Superior temporal gyrus (tissue), 1 donor: ENCODE data around the gene TCHH.
"Not testable (repeated sequence)": the region's sequence is repeated elsewhere in the genome, so short reads cannot be mapped to it uniquely, and the experiment has no call there.

ENCODE experiments used
- DNase-seq: peaks from one replicate; pipeline ENCODE4 v3.0.0-alpha.2; 2016; ENCODE audit errors: extremely low spot score

TCHH gene, protein sequence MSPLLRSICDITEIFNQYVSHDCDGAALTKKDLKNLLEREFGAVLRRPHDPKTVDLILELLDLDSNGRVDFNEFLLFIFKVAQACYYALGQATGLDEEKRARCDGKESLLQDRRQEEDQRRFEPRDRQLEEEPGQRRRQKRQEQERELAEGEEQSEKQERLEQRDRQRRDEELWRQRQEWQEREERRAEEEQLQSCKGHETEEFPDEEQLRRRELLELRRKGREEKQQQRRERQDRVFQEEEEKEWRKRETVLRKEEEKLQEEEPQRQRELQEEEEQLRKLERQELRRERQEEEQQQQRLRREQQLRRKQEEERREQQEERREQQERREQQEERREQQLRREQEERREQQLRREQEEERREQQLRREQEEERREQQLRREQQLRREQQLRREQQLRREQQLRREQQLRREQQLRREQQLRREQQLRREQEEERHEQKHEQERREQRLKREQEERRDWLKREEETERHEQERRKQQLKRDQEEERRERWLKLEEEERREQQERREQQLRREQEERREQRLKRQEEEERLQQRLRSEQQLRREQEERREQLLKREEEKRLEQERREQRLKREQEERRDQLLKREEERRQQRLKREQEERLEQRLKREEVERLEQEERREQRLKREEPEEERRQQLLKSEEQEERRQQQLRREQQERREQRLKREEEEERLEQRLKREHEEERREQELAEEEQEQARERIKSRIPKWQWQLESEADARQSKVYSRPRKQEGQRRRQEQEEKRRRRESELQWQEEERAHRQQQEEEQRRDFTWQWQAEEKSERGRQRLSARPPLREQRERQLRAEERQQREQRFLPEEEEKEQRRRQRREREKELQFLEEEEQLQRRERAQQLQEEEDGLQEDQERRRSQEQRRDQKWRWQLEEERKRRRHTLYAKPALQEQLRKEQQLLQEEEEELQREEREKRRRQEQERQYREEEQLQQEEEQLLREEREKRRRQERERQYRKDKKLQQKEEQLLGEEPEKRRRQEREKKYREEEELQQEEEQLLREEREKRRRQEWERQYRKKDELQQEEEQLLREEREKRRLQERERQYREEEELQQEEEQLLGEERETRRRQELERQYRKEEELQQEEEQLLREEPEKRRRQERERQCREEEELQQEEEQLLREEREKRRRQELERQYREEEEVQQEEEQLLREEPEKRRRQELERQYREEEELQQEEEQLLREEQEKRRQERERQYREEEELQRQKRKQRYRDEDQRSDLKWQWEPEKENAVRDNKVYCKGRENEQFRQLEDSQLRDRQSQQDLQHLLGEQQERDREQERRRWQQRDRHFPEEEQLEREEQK (N-terminal part only)

DNA sequence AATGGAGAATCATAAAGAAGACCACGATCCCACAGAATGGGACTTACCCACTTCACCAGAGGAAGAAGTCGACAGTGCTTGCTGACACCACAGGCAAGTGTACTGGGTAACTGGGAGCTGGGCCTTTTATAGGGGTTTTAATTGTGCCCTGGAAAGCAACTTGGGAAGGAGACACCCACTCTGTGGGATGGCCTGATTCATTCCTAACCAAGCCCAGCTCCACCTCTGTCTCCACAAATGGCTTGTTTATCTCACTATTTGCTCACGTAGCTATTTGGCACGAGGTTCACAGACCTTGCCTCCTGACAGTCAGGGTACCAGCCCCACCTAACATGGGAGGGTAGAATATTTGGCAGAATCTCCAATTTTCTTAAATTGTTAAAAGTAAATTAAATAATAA is at the start of gene TCHH:
TSS of gene TCHH (minus strand) at position 101 of the 400 bp plus-strand sequence. CDS start 1,364 bp downstream, outside the sequence.
- no peak for DNase-seq

GRCh38 chr1:152164517-152165136 is 49.4 kb upstream of the TCHH start:
- DNase-seq = no peak

- DNase-seq = no peak
Measured at GRCh38 chr1:152162792-152163463, 47.7 kb upstream of the TCHH start.

DNA sequence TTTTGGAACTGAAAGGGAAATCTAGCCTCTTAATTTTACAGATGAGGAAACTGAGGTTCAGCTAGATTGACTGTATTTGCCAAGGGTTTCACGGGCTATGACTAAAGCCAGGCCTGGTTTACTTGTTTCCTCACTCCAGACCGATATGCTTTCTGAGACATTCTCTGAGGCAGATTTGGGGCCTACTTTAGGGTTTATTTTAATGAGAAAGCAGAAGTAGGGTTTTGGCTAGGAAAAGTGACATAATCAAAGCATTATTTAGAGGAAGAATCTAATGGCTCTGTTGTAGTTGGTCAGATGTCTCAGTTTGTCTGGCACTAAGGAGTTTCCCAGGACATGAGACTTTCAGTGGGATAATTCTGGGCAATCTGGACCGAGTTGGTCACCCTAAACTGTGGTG is 45.3 kb upstream of the TCHH start:
- no peak for DNase-seq

DNA sequence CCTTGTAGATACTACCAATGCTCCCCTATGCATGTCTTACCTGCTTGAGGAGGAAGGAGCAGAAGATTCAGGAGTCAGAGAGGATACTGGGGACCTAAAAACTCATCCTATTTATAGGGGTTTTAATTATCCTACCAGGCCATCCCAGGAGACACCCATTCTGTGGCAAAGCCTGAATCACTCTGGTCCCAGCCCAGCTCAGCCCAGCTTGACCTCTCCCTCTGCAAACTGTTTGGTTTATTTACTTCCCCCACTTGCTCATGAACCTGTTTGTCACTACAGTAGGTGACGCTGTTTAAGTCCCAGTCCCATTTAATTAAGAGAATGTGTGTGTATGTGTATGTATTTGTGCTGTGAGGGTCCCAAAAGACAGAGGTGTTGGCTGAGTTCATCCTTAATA is 43.9 kb upstream of the TCHH start, which contains the start of gene RPTN:
TSS of gene RPTN (minus strand) at position 85 of the 400 bp plus-strand sequence. CDS start 1,339 bp downstream, outside the sequence.
- no peak for DNase-seq

DNA sequence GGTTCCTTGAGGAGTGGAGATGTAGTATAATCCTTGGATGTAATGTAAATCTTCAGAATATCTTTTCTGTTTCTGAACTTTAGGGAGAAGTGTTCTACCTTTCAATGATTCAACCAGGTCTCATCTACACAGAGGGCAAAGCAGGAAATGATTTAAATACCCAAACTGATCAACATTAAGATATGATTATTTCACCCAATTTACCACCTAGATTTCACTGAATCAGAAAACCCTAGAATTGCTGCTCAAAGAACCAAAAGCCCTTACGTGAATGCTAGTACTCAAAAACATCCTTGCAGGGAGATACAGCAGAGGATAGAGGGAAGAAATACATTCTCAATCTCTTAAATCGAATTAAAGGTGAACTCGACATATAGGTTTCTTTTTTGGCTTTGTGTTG is 38.8 kb upstream of the TCHH start:
- DNase-seq = no peak

GRCh38 chr1:152151646-152152045 is 36.4 kb upstream of the TCHH start:
- DNase-seq = no peak

GRCh38 chr1:152148981-152149380 is 33.7 kb upstream of the TCHH start:
- DNase-seq = no peak

DNA sequence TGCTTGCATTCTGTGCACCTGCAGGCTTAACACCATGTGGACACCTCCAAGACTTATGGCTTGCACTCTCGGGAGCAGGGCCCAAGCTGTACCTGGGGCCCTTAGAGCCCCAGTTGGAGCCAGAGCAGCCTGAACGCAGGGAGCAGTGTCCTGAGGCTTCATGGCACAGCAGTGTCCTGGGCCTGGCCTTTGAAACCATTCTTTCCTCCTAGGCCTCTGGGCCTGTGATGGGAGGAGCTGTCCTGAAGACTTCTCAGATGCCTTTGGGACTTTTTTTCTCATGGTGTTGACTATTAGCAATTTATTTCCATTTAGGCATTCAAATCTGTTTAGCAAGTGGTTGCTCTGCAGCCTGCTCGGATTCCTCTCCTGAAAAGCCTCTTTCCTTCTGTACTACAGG is 32.8 kb upstream of the TCHH start:
- no peak for DNase-seq

DNA sequence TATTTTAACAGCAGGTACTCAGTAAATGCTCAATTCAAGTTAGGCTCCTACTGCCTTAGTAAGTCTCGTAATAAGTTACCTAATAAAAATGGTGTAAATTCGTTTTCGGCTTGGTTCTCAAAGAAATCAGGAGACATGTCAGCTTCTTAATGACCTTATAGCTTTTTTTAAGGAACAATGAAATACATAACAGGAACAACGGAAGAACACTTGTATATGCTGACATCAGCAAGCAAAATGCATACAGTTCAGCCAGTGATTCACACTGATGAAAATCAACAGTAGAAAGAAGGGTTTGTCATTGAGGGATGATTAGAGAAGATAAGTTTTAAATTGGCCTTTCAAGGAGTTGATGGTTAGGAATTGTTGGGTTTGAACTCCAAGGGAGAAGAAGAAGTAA is 30.5 kb upstream of the TCHH start:
- DNase-seq = no peak

- not testable (repeated sequence) for DNase-seq
Measured at GRCh38 chr1:152144674-152145183, 29.5 kb upstream of the TCHH start.

DNA sequence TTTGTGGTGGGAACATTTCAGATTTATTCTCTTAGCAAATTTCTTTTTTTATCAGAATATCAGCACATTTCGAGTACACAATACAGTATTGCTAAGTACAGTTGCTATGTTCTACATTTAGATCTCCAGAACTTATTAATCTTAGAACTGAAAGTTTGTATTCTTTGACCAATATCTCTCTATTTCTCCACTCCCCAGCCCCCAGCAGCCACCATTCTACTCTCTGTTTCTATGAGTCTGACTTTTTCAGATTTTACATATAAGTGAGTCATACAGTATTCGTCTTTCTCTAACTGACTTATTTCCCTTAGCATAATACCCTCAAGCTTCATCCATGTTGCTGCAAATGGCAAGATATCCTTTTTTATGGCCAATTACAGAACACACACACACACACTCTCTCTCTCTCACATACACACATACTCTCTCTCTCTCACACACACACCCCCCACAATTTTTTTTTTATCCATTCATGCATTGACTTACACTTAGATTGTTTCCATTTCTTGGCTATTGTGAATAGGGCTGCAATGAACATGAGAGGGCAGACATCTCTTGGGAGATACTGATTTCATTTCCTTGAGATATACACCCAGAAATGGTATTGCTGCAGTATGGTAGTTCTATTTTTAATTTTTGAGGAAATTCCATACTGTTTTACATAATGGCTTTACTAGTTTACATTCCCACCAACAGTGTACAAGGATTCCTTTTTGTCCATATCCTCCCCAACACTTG is 28.1 kb upstream of the TCHH start:
- DNase-seq = no peak

DNA sequence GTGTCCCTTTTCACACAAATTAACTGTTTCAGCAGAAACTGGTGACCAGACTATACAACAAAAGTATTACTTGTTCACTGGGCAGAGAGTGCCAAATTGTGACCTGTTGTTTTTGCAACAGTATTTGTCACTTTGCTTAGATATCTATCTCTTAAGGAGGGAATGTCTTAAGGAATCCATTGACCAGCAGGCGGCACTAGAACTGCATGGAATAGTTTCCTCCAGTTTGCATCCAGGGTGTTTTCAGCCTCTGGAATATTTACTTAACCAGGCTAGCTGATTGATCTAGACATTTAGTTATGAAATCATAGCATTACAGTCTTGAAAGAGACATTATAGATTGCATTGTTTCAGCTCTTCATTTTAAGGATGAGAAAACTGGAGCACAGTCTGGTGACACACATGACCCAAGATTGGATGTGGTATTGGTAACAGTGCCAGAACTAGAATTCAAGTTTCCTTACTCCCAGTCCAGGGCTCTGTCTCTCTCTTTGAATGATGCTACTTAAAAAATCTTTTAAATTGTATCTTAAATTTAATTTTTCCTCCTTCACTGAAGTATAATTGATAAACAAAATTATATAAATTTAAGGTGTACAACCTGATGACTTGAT is 26.8 kb upstream of the TCHH start:
- peak; percentile 79 for DNase-seq

- no peak for DNase-seq
Measured at GRCh38 chr1:152137215-152137614, 22.0 kb upstream of the TCHH start.

DNA sequence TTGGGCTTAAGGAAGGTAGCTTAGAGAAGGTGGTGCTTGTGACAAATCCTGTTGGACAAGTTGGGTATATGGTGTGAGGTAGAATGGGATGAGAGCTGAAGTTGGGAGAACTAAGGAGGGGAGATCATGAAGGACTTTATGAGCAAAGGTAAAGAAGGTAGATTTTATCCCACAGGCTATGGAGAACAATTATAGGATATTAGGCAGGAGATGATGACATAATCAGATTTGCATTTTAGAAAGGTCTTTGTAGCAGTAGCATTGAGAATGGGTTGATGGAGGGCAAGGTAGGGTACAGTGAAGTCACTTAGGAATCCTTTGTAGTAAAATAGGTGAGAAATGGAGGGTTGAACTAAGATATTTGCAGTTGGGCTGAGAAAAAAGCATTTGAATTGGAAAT is 14.9 kb upstream of the TCHH start:
- no peak for DNase-seq

- no peak for DNase-seq
Measured at GRCh38 chr1:152127673-152128072, 12.4 kb upstream of the TCHH start.

DNA sequence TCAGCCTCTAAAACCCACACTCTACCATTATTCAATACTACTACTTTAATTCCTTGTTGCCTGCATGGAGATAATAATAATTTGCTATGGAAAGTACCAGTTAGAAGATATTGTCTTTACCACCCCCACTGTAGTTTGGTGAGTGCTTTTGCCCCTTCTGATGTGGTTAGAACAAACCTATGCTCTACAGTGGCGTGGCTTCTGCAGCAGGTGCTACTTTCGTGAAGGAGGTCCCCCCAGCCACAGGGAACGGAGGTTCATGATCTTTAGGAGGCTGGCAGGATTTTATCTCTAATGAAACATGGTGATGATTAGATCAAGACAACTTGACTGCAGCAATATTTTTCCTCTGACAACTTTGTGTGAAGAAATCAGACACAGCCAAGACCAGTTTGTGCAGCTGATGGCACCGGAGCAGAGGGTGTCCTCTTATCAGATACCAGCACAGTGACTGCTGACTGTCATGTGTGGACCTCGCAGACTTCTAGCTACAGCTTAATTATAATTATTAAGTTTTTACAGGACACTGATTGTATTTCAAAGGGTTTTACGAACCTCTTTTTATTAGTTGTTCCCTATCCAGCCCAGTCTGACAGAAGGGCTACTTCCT is 10.7 kb upstream of the TCHH start:
- DNase-seq = no peak

GRCh38 chr1:152118915-152119314 is 3.7 kb upstream of the TCHH start:
- DNase-seq = no peak

DNA sequence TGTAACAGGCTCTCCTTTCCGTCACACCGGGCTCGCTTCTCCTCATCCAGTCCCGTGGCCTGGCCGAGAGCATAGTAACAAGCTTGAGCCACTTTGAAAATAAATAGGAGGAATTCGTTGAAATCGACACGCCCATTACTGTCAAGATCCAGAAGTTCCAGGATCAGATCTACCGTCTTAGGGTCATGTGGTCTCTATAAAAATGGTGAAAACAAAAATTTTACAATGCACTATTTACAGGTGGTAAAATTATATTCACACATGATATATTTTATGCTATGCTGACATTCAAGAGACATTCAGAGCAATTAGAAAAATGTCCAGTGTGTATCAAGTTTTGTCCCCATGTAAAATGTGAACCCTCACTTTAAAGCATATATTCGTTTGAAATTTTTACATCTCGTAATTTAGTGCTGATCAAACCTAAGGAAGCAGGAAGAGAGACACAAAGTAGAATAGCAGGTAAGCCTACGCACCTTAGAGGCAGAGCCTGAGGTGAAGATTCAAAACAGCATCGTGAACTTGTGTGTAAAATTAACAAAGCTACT is 2.3 kb downstream of the TCHH start:
- DNase-seq = no peak
